Ovary (tissue), 3 donors: ENCODE results near the gene KNDC1.

Source experiments
- EP300 ChIP-seq: sonication (generic); formaldehyde crosslinking; IDR thresholded peaks from one replicate; pipeline ENCODE4 v1.6.1; 2017; ENCODE audit warnings: antibody characterized with exemption
- TF ChIP-seq, protein P1 (sequence below), 3 donors: fragments of 450-650 bp in 2 of 3; fragments of 200-600 bp in 1 of 3; IDR thresholded peaks; one replicate each; pipeline versions ENCODE4 v1.5.1 to v1.8.0; 2016 to 2022; ENCODE audit warnings: antibody characterized with exemption in 3 of 3, mild to moderate bottlenecking in 1 of 3
- donor health status: DM: no; HTN: no; CAD: no.

DNA sequence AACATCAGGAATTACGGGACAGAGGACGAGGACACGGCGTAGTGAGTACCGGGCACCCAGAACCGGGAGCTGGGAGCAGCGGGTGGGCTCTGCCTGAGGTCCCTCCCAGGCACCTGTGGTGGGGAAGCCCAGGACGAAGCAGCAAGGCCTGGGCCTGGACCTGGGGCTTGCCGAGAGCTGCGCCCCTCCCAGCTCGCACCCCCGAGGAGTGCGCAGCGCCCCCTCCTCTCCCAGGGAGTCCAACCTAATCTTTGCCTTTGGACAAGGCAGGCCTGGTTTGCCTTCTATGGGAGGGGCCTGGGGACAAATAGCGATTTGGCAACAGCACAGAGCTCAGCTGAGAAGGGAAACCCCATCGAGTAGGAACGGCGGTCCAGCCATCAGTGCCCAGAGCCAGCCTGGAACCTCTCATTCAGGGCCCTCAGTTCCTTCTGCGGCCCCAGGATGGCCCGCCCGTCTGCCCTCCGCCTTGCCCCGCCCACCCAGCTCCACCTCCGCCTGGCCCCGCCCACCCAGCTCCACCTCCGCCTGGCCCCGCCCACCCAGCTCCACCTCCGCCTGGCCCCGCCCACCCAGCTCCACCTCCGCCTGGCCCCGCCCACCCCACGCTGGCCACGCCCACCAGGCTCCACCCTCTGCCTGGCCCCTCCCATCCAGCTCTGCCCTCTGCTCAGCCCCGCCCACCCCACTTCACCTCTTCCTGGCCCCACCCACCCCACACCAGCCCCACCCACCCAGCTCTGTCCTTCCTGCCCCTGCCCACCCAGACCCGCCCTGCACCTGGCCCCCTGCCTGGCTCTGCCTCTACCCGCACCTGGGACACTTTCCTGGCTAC lies 32.5 kb upstream of the KNDC1 start:
- TF ChIP-seq, protein P1, sequence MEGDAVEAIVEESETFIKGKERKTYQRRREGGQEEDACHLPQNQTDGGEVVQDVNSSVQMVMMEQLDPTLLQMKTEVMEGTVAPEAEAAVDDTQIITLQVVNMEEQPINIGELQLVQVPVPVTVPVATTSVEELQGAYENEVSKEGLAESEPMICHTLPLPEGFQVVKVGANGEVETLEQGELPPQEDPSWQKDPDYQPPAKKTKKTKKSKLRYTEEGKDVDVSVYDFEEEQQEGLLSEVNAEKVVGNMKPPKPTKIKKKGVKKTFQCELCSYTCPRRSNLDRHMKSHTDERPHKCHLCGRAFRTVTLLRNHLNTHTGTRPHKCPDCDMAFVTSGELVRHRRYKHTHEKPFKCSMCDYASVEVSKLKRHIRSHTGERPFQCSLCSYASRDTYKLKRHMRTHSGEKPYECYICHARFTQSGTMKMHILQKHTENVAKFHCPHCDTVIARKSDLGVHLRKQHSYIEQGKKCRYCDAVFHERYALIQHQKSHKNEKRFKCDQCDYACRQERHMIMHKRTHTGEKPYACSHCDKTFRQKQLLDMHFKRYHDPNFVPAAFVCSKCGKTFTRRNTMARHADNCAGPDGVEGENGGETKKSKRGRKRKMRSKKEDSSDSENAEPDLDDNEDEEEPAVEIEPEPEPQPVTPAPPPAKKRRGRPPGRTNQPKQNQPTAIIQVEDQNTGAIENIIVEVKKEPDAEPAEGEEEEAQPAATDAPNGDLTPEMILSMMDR (IDR thresholded peaks at IDR 0.05) = no peak
- TF ChIP-seq EP300 = no peak
